ENCODE data around the gene PRTFDC1. TPM values are rescaled to one million over a fixed set of nuclear protein-coding genes. Genes with fewer than 3 reads are reported as not detected.

PRTFDC1 gene
- total RNA-seq, 1 experiment from 2014 or later = not detected

DNA sequence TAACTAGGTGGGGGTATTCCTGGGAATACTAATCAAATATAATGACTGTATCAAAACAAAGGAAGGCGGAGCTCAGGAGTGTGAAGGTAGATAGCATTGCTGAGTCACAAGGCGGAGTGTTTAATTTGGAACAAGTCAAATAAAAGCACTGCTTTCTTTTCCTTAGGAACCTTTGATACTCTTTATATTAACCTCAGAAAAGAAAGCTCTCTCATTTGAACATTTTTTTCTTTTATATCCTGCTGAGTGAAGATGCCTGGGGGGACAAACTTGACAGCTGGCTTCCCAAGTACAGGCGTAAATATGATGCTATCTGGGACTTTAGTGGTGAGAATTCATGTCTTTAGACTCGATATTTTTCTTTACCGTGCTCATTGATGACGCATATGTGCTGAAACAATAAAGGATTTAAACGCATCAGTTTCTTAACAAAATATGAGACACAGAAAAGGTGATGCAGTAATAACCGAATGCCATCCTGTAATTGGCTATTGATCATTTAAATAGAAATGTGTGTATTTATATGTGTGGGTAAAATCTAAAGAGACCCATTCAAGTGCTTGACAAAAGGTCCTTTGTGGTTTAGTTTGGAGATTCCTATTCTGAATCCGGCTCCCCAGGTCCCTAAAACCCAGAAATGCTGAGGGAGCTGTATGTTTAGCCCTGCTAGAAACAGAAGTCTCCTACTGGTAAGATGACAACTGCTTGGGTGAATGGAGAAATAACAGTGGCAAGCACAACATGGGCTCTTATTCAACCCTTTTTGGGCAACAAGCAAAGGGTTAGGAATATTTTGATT lies 102.7 kb downstream of the PRTFDC1 start:
- Histone ChIP-seq H3K27ac (ENCODE audit: low read depth, low read length) (no peak overlapping the region), H3K4me2 (ENCODE audit: low read length) (peak overlapping the region; percentile 58), H3K9me3 (ENCODE audit: control insufficient read depth in 1 of 2, insufficient read depth in 1 of 2, low read depth in 1 of 2, low read length in 2 of 2) (no peaks in the 10 kb centered on the region), H2AFZ (ENCODE audit: low read depth, low read length, poor library complexity, severe bottlenecking) (peak overlapping the region; percentile 88), H3K9me2 (ENCODE audit: insufficient read depth) (no peaks in the 10 kb centered on the region), H3K4me3 (replicated peaks in 1 of 2; ENCODE audit: low read depth in 1 of 2, low read length in 2 of 2) (0 out of 4 replicates have a peak overlapping the region, but pooled peaks of 1 of the 2 experiments have one; percentile 3), H3K79me2 (ENCODE audit: insufficient read depth, low read length) (no peaks in the 10 kb centered on the region), H3K27me3 (ENCODE audit: insufficient read depth, low read length) (no peaks in the 10 kb centered on the region), H3K36me3 (ENCODE audit: control insufficient read depth in 1 of 2, insufficient read depth in 2 of 2, low read length in 2 of 2) (no peaks in the 10 kb centered on the region), H3K4me1 (ENCODE audit: control insufficient read depth in 1 of 2, insufficient read depth in 2 of 2, low read length in 2 of 2) (peaks cover 12 to 13% of the 10 kb centered on the region in 2 experiments; a peak in 3 of 4 replicates), H3K9ac (ENCODE audit: low read length) (no peak overlapping the region), H4K20me1 (ENCODE audit: insufficient read depth) (no peaks in the 10 kb centered on the region)
- ChIA-PET RAD21 (ENCODE audit: low non-redundant PET in 1 of 2, low total read pairs in 2 of 2, uncharacterized antibody in 2 of 2, unreplicated experiment in 2 of 2) (no interaction called here), POLR2A (no interaction called here), CTCF (interaction anchor here (0.6 kb wide), 1 partner anchor 232 kb away, joined by 3 read pairs; no protein-coding TSS in a partner anchor)
- peak; percentile 74 for ATAC-seq
- intact Hi-C loops (cut with micrococcal nuclease) = no loop called here
- DNase-seq (ENCODE audit: low read depth, low spot score) = peak; percentile 27
- no TSS peak for BruUV-seq (replicated peaks)
- TF ChIP-seq JUND (IDR thresholded peaks at IDR 0.05) (no peak), YY1 (IDR thresholded peaks at IDR 0.05; ENCODE audit: extremely low read depth, insufficient replicate concordance, low read depth, low read length) (no peak), FOSL1 (IDR thresholded peaks at IDR 0.05; ENCODE audit: low read depth) (peak; percentile 11; the same call in 1 of the 2 replicates), ZFX (IDR thresholded peaks at IDR 0.05) (no peak), SRF (IDR thresholded peaks at IDR 0.05; ENCODE audit: low read depth) (no peak), ELF1 (IDR thresholded peaks at IDR 0.05; ENCODE audit: borderline replicate concordance, low read depth) (no peak), EGR1 (IDR thresholded peaks at IDR 0.05; ENCODE audit: low read depth) (no peak)
- TF ChIP-seq, protein P1, sequence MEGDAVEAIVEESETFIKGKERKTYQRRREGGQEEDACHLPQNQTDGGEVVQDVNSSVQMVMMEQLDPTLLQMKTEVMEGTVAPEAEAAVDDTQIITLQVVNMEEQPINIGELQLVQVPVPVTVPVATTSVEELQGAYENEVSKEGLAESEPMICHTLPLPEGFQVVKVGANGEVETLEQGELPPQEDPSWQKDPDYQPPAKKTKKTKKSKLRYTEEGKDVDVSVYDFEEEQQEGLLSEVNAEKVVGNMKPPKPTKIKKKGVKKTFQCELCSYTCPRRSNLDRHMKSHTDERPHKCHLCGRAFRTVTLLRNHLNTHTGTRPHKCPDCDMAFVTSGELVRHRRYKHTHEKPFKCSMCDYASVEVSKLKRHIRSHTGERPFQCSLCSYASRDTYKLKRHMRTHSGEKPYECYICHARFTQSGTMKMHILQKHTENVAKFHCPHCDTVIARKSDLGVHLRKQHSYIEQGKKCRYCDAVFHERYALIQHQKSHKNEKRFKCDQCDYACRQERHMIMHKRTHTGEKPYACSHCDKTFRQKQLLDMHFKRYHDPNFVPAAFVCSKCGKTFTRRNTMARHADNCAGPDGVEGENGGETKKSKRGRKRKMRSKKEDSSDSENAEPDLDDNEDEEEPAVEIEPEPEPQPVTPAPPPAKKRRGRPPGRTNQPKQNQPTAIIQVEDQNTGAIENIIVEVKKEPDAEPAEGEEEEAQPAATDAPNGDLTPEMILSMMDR (IDR thresholded peaks at IDR 0.05 in 2 of 3, conservative IDR thresholded peaks at IDR 0.05 in 1 of 3; ENCODE audit: borderline replicate concordance in 1 of 3, insufficient read depth in 1 of 3, low read depth in 2 of 3, low read length in 2 of 3) = no peak

Data from HCT116 (cell line).